NCI-H82 treated with DMSO at 0.1 percent for 48 hours (cell line): ENCODE results near the gene KAZN.

ENCODE experiments used
- DNase-seq: peaks from one replicate; lab custom pipeline; 2025; ENCODE audit not compliant: unreplicated experiment; lab: John Stamatoyannopoulos, UW

Gene KAZN

DNA sequence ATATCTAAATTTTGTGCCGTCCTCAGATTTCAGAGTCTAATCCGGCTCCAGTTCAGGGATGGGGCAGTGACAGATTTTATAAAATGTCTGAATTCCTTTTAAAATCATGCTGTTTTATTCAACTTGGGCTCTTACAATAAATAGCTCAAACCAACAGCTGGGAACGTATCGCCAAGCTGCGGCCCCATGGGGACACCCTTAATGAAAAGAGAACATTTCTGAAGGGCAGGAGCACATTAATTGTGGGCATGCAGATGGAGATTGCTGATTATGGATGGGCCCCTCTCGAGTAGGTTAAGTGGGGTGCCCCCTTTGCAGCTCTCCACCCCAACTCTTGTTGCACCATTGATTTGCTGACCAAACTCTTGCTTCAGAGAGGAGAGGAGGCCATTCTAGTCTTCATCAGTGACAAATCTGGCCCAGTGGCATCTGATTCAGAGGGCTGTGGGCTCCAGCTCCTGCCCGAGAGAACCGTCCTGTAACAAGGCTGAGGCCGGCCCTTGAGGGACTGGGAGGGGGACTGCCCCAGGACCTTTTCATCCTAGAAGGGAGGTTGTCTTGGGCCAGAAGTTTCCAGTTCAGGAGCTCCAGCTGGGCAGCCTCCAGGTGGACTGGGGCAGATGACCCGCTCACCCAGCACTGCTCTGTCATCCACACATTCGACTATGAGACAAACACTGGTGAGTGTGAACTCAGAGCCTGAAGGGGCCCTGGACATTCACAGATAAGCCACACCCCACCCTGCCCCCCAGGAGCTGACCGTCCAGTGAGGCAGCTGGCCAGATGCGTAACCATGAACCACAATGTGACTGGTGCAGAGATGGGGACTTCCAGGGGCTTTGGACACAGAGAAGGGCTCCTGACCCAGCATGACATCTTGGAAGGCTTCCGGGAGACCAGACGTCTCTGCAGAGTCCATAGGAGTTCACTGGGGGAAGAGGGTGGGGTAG is 500.0 kb downstream of the KAZN start:
- DNase-seq, result no peak

DNA sequence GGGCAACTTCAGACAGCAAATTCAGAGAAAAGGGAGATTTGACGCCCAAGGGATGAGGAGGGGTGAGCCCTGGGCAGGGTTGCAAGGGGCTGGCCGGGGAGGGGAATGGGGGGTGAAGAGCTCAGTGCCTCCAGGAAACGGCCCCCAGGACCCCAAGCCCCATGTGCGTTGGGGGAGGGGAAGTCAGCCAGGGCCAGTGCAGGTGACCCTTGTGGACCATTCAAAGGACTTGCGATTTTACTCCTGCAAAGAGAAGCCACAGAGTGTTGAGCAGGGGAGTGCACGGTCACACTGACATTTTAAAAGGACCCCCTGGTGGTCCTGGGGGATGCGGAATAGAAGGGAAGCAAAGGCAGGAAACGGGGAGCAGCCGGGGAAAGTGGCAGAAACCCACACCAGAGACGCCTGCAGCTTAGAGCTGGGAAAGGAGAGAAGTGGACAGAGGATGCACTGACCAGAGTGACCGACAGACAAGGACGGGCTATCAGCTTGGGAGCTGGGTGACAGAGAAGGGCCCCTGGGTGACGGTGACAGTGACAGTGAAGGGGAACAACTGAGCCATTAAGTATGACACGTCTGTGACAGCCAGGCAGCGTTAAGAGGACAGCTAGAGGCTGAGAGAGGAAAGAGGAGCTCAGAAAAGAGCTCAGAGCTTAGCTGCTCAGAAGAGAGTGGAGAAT is 501.1 kb downstream of the KAZN start:
- DNase-seq, result no peak

DNA sequence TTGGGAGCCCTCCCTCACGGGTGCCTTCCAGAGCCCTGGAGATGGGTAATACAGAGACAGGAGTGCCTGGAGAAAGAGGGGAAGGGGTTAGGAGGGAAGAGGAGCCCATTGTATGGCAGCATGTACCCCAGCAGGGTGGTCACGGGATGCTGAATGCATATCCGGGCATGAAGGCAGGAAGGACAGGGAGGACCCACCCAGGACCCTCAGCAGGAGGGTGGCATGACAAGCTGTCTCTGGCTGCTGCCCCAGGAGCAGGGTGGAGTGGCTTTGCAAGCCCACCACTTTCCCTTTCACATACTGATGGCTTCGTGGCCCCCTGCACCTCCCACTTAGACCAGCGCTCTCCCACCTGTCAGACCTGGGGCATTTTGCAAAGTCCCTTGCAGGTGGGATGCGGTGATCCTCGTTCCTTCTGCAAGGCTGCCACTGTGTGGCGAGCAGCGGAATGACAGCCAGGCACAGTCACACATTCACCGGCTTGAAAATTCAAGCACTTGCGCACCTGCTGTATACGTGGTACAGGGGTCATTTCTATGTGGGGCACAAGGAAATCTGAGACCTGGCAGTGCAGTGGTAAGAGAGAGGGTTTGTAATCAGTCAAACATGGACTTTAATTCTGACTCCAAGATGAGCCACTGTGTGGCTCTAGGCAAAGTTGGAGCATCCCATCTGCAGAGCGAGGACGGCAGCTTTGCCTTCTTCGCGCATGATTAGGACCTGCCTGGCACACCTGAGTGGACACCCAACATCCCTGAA is 501.8 kb downstream of the KAZN start:
- no peak for DNase-seq

DNA sequence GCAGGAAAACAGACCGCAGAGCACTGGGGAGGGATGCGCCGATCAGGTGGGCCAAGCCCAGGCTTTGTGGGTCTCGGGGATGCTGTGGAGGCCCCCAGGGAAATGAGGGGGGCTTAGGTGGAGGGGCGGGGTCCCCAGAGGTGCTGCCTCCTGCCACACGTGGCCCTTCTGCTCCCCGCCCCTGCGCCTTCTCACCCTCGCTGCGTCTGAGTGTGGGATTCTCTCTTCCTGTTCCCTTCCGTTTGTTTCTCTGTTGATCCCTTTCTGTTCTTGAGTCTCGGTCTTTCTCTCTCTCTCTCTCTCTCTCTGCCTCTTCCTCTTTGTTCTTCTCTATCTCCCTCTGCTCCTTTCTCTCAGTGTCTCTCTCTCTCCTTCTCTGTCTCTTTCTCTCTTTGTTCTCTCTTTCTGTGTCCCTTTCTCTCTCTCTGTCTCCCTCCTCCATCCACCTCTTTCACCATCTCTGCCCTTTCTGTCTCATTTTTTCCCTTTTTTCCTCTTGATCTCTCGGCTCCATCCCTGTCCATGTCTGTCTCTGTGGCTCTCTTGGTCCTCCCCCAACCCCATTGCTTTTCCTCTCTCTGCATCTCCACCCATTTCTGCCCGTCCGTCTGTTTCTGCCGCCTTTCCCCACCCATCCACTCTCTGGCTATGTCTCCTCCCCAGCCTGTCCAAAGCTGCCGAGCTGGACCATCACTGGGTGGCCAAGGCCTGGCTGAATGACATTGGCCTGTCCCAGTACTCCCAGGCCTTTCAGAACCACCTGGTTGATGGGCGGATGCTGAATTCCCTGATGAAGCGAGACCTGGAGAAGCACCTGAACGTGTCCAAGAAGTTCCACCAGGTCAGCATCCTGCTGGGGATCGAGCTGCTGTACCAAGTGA is 502.6 kb downstream of the KAZN start:
- DNase-seq, result no peak

DNA sequence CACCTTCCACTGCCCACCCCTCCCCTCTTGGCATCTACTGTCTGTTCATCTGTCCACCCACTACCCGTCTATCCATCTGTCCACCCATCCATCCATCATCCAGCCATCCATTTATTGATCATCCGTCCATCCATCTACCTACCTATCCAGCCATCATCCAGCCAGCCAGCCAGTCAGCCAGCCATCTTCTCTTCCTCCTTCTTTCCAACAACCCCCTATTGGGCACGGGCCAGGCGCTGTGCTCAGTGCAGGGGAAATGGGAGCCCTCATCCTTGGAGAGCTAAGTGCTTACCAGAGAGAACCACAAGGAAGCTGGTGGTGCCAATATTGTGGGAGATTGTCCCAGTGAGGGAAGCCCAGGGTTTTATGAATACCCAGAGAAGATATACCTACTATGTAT is 503.3 kb downstream of the KAZN start:
- DNase-seq, result no peak

DNA sequence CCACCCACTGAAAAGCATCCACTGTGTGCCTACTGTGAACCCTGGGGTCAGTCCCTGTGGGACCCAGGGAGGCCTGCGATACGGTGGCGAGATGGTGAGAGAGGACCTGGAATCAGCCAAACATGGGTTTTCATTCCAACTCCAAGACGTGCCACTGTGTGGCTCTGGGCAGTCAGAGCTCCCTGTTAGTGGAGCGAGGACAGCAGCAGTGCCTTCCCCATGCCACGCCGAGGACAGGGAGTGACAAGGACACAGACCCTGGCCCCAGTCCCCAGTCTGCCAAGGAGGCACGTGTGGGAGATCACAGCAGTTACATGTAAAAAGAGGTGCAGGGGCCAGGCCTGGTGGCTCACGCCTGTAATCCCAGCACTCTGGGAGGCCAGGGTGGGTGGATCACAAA is 504.2 kb downstream of the KAZN start:
- DNase-seq, result no peak

DNA sequence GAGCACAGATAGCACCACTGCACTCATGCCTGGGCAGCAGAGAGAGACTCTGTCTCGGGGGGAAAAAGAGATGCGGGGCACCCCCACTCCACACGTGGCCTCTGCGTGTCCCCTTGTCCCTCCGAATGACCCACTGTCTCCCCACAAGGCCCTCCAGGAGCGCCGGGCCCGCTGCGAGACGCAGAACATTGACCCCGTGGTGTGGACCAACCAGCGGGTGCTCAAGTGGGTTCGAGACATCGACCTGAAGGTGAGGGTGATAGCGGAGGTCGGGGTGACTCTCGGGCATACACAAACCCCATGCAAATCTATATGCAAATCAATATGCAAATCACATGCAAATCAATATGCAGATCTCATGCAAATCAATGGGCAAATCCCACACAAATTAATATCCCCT is 504.7 kb downstream of the KAZN start:
- no peak for DNase-seq

DNA sequence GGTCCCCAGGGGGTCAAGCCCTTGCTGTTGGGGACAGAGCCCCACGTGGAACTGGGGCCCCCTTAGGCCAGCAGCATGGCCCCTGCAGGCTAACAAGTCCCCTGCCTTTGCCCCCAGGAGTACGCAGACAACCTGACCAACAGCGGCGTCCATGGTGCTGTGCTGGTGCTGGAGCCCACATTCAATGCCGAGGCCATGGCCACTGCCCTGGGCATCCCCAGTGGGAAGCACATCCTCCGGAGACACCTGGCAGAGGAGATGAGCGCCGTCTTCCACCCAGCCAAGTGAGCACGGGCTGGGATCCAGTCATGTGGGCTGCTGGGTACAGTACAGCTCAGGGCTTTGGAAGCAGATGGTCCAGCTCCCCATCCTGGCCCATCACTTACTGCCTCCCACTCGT is 505.4 kb downstream of the KAZN start:
- DNase-seq, result no peak

DNA sequence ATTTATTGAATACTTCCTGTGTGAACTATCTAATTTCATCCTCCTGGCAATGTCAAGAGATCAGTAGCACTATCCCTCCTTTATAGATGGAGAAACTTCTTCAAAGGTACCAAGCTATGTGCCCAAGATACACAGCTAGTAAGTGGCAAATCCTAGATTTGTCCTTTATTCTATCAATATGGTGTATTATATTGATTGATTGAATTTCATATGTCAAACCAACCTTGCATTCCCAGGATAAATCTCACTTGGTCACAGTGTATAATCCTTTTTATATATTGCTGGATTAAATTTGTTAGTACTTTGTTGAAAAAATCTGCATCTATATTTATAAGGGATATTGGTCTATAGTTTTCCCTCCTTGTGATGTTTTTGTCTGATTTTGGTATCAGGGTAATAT is 506.3 kb downstream of the KAZN start:
- DNase-seq, result no peak

DNA sequence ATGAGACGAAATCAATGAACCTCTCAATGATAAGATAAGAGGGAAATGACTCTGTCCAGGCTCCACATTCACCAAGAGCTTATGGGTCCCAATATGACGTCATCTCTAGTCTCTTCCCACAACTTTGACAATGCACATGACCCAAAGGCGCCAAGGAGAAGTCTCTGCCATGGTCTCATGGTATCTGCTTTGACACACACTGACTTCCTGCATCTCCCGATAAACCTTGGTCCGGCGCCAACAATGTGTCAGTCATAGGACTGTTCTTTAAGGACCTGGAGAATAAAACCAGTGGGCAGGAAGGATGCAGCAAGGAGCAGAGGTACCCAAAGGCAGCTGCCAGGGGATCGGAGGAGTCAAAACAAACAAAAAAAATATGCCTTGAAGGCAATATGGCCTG is 508.1 kb downstream of the KAZN start:
- DNase-seq, result no peak

DNA sequence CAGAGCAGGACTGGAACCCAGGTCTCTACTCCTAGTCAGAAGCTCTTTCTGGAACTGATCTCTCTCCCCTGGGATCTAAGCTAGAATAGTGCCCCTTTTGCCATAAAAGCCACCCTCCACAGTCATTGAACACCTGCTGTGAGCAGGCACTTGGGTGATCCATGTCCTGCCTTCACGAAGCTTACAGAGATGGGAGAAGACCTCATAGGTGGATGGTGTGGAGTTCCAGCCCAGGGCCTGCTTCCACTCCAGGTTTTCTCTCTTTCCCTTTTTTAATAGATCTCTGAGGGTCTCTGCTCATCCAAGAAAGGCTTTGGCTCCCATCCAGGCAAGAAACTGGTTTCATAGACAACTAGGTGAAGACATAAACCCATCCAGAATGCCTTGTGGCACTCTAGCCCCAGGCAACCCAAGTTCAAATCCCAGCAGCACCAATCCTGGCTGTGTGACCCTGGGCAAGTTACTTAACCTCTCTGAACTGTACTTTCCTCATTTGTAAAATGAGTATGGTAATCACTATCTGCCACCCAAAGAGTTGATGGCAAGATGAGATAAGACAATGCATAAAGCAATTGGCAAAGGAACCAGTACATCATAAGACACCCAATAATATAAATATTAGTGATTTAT is 508.7 kb downstream of the KAZN start:
- no peak for DNase-seq

DNA sequence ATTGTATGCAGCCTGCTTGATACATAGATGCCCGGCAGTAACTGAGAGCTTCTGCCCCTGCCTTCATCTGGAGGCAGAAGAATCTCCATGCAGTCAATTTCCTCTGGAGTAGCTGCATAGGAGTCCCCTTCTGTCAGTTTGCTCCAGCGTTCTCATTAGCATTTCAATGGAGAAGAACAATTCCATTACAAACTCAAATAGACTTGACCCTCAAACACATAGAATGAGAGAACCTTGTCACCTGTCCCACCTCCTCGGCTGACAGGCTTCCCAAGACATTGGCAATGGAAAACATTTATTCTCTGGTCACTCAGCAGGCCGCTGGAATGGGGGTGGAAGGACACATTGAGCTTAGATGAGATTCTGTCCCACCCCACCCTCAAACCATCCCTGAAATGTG is 509.4 kb downstream of the KAZN start:
- DNase-seq, result no peak

DNA sequence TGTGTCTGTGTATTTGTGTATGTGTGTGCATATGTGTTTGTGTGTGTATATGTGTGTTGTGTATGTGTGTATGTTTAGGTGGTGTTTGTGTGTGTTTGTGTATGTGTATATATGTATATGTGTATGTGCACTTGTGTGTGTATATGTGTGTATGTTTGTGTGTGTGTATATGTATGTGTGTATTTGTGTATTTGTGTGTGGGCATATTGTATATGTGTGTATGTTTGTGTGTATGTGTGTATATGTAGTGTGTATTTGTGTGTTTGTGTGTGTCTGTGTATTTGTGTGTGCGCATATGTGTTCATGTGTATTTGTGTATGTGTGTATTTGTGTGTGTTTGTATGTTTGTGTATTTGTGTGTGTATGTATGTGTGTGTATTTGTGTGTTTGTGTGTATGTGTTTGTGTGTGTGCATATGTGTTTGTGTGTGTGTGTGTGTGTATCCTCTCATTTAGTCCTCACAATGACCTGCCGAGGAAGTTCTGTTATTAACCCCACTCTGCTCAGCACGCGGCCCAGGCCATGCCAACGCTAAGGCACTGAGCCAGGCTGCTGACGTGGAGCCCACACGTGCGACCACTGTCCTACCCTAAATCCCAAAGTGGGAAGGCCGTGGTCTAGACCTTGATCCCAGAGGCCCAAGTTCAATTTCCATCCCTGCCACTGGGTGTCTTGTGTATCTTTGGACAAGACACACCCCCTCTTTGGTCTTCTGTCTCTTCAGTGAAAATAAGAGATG is 511.8 kb downstream of the KAZN start:
- no peak for DNase-seq

DNA sequence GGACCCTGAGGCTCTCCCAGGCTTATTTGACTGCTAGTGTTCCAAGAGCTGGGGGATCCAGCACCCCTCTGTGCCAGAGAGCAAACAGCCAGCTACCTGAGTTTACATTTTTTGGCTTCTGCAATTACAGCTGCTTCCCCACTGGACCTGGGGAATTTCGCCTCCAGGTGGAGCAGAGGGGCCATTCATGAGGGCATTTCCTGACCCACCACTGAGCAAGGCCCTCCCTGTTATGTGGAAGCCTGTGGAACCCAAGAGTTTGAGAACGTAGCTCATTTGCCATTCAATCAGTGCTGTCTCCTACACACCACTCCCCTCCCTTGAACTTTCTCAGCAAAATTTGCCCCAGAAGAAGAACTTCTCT is 512.4 kb downstream of the KAZN start:
- no peak for DNase-seq

DNA sequence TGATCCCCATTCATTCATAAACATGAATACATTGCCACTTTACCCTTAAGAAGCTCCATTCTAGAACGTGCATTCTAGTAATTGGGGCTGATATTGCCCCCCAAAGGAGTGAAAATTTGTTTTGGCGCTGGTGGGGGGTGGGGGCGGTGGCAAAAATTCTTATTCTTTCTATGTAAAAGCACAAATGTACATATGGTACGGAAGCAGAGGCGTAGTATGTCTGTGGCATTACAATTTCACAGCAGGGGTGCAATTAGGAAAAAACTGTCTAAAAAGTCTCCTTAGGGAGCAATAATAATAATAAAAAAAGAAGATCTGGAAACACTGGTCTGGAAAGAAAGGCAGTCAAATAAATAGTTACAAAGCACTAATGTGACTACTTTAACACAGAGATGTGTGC is 514.7 kb downstream of the KAZN start:
- DNase-seq, result no peak

DNA sequence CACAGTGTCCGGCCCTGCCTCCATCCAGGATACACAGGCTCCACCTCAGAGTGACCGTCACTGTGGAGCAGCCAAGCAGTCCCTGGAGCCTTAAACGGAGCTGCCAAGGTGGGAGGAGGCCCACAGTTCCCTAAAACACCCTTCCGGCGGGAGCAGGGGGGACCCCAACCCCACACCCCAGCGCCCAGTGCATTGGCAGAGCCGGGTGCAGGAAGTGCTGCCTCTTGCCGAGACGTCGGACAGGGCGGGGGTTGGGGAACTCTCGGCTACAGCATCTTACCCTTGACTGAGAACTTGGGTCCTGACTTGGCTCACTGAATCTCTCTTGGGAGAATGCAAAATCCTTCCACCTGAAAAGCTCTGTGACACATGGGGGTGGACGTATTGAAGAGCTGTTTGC is 516.4 kb downstream of the KAZN start:
- DNase-seq, result no peak

DNA sequence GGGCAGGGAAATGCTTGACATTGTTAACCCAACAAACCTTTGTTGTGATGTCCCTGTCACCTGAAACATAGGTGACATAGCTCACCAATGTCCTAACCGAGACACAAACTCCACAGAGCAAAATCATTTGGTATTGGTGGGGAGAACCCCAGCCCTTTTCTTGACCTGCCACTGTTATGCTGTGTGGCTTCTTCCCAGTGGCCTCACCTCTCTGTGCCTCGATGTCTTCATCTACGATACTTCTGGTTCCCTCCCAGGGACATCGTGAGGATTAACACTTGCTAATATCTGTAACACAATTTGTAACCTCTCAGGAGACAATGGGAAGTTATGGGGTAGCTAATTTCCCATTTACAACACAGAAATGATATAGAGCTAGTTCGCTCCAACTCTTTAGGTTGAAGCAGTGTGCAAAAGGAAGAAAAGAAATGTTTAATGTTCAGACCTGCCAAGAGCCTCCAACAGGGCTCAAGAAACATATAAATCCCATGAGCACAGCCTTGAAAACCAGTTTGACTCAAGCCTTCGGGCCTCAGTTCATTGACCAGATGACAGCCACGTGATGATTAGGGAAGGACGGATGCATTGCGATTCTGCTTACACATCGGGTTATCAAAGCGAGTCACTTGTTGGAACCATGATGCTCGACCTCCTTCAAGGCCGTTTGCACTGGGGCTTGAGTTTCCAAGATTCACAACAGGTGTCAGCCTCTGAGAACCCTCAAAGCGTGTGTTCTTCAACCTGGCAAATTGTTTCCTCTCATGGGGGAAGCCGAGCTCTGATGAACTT is 517.3 kb downstream of the KAZN start:
- no peak for DNase-seq

DNA sequence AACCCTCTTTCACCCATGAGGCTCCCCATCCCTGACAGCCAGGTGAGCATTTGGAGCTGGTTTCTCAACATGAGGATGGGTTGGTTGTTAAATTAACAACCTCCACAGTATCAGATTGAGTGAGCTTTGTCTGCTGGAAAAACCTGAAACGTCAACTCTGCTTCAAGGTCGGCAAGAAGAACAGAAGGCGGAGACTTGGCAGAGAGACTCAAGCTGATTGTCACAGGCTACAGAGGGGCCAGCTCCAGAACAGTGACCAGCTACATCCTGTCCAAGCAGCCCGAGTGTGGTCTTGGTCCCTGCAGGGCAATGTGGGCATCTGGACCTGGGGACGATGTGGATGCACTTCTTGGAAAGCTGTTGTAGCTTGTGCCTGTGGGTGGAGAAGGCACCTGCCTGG is 518.5 kb downstream of the KAZN start:
- DNase-seq, result no peak
